ENCODE measurements around the gene ETS2. TPM values are rescaled to one million over a fixed set of nuclear protein-coding genes. Genes with fewer than 3 reads are reported as not detected.
A peak's percentile ranks its signal among the peaks of the same experiment; 100 is the strongest.

ETS2 gene
- 132 TPM for total RNA-seq (2021; ENCODE audit: unreplicated experiment)
- 62.0 TPM for polyA plus RNA-seq (2012; ENCODE audit: insufficient read length)
- percentile 99 among the genes with signal in this experiment for Bru-seq, nascent RNA
- BruChase-seq, experiment 1, labeled RNA remaining after a 2-hour chase = percentile 98 among the genes with signal in this experiment
- BruChase-seq, experiment 2, labeled RNA remaining after a 6-hour chase = percentile 90 among the genes with signal in this experiment
- long read RNA-seq, transcript ETS2-202 (10 exons, 3,766 nt) = major isoform, 45 of 108 reads
- long read RNA-seq, partial matches to known transcripts = 34 of 108 reads
- long read RNA-seq, other reads (novel, unspliced or antisense) = 29 of 108 reads

DNA sequence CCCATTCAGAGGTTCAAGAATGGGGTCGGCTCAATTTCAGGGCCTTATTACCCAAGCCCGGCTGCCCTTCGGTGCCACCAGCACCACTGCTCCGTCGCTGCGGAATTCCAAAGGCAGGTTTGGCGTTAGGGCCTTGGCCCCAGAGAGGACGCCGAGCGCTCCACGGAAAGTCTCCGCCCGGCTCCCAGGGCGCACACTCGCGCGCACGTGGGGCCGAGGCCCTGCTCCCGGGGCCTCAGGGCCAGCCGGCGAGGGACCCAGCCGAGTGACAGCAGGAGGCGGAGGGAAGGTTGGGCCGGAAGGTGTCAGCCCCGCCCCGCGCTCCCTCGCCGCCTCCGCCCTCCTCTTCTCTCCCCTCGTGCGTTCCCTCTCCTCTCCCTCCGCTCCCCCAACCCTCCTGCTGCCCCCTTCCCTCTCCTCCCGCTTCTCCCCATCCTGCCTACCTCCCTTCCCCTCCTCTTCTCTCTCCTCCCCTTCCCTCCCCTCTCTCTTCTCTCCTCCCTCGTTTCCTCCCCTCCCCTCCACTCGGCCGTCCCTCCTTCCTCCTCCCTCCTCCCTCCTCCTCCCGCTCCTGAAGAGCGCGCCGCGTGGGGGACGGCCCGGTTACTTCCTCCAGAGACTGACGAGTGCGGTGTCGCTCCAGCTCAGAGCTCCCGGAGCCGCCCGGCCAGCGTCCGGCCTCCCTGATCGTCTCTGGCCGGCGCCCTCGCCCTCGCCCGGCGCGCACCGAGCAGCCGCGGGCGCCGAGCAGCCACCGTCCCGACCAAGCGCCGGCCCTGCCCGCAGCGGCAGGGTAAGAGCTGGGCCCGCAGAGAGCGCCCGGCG is at the start of gene ETS2:
TSS of gene ETS2 (plus strand) at position 602 of the 825 bp plus-strand sequence. CDS start 4,106 bp downstream, outside the sequence.
- intact Hi-C loops (cut with micrococcal nuclease; ENCODE audit: unreplicated experiment) = loop anchor here (2.0 to 10.0 kb wide), 3 partner anchors 38 to 291 kb away; no protein-coding TSS in a partner anchor
- TF ChIP-seq, protein P1, sequence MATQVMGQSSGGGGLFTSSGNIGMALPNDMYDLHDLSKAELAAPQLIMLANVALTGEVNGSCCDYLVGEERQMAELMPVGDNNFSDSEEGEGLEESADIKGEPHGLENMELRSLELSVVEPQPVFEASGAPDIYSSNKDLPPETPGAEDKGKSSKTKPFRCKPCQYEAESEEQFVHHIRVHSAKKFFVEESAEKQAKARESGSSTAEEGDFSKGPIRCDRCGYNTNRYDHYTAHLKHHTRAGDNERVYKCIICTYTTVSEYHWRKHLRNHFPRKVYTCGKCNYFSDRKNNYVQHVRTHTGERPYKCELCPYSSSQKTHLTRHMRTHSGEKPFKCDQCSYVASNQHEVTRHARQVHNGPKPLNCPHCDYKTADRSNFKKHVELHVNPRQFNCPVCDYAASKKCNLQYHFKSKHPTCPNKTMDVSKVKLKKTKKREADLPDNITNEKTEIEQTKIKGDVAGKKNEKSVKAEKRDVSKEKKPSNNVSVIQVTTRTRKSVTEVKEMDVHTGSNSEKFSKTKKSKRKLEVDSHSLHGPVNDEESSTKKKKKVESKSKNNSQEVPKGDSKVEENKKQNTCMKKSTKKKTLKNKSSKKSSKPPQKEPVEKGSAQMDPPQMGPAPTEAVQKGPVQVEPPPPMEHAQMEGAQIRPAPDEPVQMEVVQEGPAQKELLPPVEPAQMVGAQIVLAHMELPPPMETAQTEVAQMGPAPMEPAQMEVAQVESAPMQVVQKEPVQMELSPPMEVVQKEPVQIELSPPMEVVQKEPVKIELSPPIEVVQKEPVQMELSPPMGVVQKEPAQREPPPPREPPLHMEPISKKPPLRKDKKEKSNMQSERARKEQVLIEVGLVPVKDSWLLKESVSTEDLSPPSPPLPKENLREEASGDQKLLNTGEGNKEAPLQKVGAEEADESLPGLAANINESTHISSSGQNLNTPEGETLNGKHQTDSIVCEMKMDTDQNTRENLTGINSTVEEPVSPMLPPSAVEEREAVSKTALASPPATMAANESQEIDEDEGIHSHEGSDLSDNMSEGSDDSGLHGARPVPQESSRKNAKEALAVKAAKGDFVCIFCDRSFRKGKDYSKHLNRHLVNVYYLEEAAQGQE (IDR thresholded peaks at IDR 0.05; ENCODE audit: insufficient read depth in 1 of 2, low read depth in 2 of 2, low read length in 1 of 2) = peak in 1 of 2 experiments; percentile 5; a peak in 1 of 4 replicates
- TF ChIP-seq SIN3A (IDR thresholded peaks at IDR 0.05; ENCODE audit: borderline replicate concordance, insufficient read depth, low read depth, low read length) = 0 out of 2 replicates have a peak, but pooled peaks have one; percentile 17
- TF ChIP-seq, protein P2, sequence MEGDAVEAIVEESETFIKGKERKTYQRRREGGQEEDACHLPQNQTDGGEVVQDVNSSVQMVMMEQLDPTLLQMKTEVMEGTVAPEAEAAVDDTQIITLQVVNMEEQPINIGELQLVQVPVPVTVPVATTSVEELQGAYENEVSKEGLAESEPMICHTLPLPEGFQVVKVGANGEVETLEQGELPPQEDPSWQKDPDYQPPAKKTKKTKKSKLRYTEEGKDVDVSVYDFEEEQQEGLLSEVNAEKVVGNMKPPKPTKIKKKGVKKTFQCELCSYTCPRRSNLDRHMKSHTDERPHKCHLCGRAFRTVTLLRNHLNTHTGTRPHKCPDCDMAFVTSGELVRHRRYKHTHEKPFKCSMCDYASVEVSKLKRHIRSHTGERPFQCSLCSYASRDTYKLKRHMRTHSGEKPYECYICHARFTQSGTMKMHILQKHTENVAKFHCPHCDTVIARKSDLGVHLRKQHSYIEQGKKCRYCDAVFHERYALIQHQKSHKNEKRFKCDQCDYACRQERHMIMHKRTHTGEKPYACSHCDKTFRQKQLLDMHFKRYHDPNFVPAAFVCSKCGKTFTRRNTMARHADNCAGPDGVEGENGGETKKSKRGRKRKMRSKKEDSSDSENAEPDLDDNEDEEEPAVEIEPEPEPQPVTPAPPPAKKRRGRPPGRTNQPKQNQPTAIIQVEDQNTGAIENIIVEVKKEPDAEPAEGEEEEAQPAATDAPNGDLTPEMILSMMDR (IDR thresholded peaks at IDR 0.05) = peak; percentile 46
- TF ChIP-seq POLR2AphosphoS5 (IDR thresholded peaks at IDR 0.05; ENCODE audit: low read depth, low read length) = peak; percentile 89
- no peak for TF ChIP-seq TCF7L2 (IDR thresholded peaks at IDR 0.05; ENCODE audit: low read depth, low read length)
- H3K4me1 ChIP-seq (ENCODE audit: control insufficient read depth, insufficient read depth, low read length) = peaks cover 42% of the 10 kb centered on the region
- H3K27ac ChIP-seq (ENCODE audit: low read length) = peak within 1 kb of the TSS; percentile 99
- no peaks in the 10 kb centered on the region for H3K27me3 ChIP-seq (ENCODE audit: control insufficient read depth, insufficient read depth, low read length)
- in situ Hi-C loops (cut with HindIII; ENCODE audit: low pct_unique_long_range_greater_than_20kb, low sequenced_read_pairs) = no loop called here
- DNase-seq (ENCODE audit: low read depth, low spot score) = no peak
- ChIA-PET POLR2A (interaction anchor here (0.6 kb wide), 1 partner anchor 49 kb away, joined by 10 read pairs; no protein-coding TSS in a partner anchor), CTCF (interaction anchor here (0.6 to 0.7 kb wide), 2 partner anchors 74 to 96 kb away, joined by 7 to 13 read pairs; no protein-coding TSS in a partner anchor)
- H3K9me3 ChIP-seq (ENCODE audit: control insufficient read depth, insufficient read depth, low read depth, low read length) = no peaks in the 10 kb centered on the region
- H3K4me3 ChIP-seq (ENCODE audit: low read depth in 2 of 2, low read length in 2 of 2) = peak within 1 kb of the TSS; percentile 76 to 84
- ATAC-seq = peak; percentile 76
- peaks cover 11% of the 10 kb centered on the region for H3K36me3 ChIP-seq (ENCODE audit: control insufficient read depth, insufficient read depth, low read length)
- BruUV-seq (replicated peaks) = no TSS peak

- Histone ChIP-seq H3K4me1 (ENCODE audit: control insufficient read depth, insufficient read depth, low read length) (peaks cover 16% of the 10 kb centered on the region), H3K9me3 (ENCODE audit: control insufficient read depth, insufficient read depth, low read depth, low read length) (no peaks in the 10 kb centered on the region), H3K27ac (ENCODE audit: low read length) (peak overlapping the region; percentile 55; the same call in 1 of the 2 replicates), H3K27me3 (ENCODE audit: control insufficient read depth, insufficient read depth, low read length) (no peaks in the 10 kb centered on the region), H3K36me3 (ENCODE audit: control insufficient read depth, insufficient read depth, low read length) (no peaks in the 10 kb centered on the region), H3K4me3 (ENCODE audit: low read depth in 2 of 2, low read length in 2 of 2) (no peak overlapping the region)
- ChIA-PET POLR2A (no interaction called here), CTCF (no interaction called here)
- no TSS peak for BruUV-seq (replicated peaks)
- DNase-seq (ENCODE audit: low read depth, low spot score) (no peak), ATAC-seq (no peak)
- intact Hi-C loops (cut with micrococcal nuclease; ENCODE audit: unreplicated experiment) (no loop called here), in situ Hi-C loops (cut with HindIII; ENCODE audit: low pct_unique_long_range_greater_than_20kb, low sequenced_read_pairs) (no loop called here)
- TF ChIP-seq SIN3A (IDR thresholded peaks at IDR 0.05; ENCODE audit: borderline replicate concordance, insufficient read depth, low read depth, low read length) (no peak), TCF7L2 (IDR thresholded peaks at IDR 0.05; ENCODE audit: low read depth, low read length) (no peak), POLR2AphosphoS5 (IDR thresholded peaks at IDR 0.05; ENCODE audit: low read depth, low read length) (no peak)
- TF ChIP-seq, protein P2 (IDR thresholded peaks at IDR 0.05) = no peak
- TF ChIP-seq, protein P1 (IDR thresholded peaks at IDR 0.05; ENCODE audit: insufficient read depth in 1 of 2, low read depth in 2 of 2, low read length in 1 of 2) = no peak
These were observed 49.0 kb upstream of the ETS2 start for GRCh38 chr21:38756746-38757145.
